ENCODE results near the gene TRAK1.

The TRAK1 gene

DNA sequence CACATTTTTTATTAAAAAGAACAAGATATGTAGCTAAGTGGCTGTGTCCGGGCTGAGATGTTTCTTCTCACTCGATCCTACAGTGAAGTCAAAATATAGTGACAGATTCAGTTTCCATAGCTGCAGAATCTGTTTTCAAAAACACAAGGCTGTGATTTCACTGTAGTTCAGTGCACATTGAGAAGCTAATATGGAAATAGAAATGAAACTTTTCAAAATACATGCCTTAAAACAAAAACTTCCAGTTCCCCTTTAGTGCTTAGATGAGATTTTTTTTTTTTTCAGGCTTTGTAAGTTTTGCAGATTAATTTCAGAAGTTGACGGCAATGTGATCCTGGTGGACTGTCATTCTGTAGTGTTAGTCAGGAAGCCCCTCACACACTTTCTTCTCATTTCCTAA is 23.8 kb upstream of the TRAK1 start:
- no peak for TF ChIP-seq GABPA (IDR thresholded peaks at IDR 0.05; ENCODE audit: low read depth)
- TF ChIP-seq, protein P1, sequence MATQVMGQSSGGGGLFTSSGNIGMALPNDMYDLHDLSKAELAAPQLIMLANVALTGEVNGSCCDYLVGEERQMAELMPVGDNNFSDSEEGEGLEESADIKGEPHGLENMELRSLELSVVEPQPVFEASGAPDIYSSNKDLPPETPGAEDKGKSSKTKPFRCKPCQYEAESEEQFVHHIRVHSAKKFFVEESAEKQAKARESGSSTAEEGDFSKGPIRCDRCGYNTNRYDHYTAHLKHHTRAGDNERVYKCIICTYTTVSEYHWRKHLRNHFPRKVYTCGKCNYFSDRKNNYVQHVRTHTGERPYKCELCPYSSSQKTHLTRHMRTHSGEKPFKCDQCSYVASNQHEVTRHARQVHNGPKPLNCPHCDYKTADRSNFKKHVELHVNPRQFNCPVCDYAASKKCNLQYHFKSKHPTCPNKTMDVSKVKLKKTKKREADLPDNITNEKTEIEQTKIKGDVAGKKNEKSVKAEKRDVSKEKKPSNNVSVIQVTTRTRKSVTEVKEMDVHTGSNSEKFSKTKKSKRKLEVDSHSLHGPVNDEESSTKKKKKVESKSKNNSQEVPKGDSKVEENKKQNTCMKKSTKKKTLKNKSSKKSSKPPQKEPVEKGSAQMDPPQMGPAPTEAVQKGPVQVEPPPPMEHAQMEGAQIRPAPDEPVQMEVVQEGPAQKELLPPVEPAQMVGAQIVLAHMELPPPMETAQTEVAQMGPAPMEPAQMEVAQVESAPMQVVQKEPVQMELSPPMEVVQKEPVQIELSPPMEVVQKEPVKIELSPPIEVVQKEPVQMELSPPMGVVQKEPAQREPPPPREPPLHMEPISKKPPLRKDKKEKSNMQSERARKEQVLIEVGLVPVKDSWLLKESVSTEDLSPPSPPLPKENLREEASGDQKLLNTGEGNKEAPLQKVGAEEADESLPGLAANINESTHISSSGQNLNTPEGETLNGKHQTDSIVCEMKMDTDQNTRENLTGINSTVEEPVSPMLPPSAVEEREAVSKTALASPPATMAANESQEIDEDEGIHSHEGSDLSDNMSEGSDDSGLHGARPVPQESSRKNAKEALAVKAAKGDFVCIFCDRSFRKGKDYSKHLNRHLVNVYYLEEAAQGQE (IDR thresholded peaks at IDR 0.05; ENCODE audit: insufficient replicate concordance, low read depth): no peak
- peak; percentile 30; the same call in 1 of the 2 replicates for TF ChIP-seq SPI1 (IDR thresholded peaks at IDR 0.05; ENCODE audit: borderline replicate concordance, low read depth)
- no peaks in the 10 kb centered on the region for H3K27me3 ChIP-seq (ENCODE audit: insufficient read depth, poor library complexity, severe bottlenecking)
- no peak overlapping the region for H3K27ac ChIP-seq (replicated peaks)
- DNase-seq (ENCODE audit: low read depth in 1 of 2, low spot score in 1 of 2): no peak
- H3K4me3 ChIP-seq (replicated peaks; ENCODE audit: insufficient read depth, low read length): no peak overlapping the region

DNA sequence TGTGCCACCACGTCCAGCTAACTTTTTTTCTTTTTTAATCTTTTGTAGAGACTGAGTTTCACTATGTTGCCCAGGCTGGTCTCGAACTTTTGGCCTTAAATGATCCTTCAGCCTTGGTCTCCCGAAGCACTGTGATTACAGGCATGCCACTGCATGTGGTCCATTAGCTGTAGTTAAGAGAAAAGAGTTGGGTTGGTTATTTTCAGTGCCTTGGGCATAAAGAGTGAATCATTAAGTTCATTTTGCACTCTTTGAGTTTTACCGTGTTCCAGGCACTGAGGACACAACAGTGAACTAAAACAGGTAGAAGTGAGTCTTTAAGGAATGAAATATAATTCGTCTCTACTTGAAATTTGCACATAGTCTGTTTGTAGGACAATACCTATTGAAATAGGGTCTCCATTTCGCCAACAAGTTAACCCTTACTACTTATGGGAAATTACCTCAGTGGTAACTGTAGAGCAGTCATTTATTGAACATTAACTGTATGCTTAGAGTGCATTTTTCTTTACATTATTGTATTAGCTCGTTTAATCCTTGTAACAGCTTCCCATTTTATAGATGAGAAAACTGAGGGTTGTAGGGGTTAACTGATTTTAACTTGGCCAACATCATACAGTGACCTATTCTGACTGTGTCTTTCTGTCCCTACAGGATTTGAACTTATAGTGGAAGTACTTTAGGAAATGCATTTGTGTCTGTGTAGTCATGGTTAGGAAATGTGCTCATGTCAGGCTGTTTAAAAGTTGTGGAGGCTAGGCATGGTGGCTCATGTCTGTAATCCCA is 22.7 kb upstream of the TRAK1 start:
- Histone ChIP-seq H3K4me3 (replicated peaks; ENCODE audit: insufficient read depth, low read length) (no peak overlapping the region), H3K27me3 (ENCODE audit: insufficient read depth, poor library complexity, severe bottlenecking) (no peaks in the 10 kb centered on the region), H3K27ac (replicated peaks) (no peak overlapping the region)
- no peak for DNase-seq (ENCODE audit: low read depth in 1 of 2, low spot score in 1 of 2)
- TF ChIP-seq GABPA (IDR thresholded peaks at IDR 0.05; ENCODE audit: low read depth) (no peak), POLR2AphosphoS5 (IDR thresholded peaks at IDR 0.05; ENCODE audit: low read depth) (no peak), SPI1 (IDR thresholded peaks at IDR 0.05; ENCODE audit: borderline replicate concordance, low read depth) (no peak)
- TF ChIP-seq, protein P2, sequence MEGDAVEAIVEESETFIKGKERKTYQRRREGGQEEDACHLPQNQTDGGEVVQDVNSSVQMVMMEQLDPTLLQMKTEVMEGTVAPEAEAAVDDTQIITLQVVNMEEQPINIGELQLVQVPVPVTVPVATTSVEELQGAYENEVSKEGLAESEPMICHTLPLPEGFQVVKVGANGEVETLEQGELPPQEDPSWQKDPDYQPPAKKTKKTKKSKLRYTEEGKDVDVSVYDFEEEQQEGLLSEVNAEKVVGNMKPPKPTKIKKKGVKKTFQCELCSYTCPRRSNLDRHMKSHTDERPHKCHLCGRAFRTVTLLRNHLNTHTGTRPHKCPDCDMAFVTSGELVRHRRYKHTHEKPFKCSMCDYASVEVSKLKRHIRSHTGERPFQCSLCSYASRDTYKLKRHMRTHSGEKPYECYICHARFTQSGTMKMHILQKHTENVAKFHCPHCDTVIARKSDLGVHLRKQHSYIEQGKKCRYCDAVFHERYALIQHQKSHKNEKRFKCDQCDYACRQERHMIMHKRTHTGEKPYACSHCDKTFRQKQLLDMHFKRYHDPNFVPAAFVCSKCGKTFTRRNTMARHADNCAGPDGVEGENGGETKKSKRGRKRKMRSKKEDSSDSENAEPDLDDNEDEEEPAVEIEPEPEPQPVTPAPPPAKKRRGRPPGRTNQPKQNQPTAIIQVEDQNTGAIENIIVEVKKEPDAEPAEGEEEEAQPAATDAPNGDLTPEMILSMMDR (IDR thresholded peaks at IDR 0.05; ENCODE audit: insufficient read depth, low read length): no peak
- TF ChIP-seq, protein P1 (IDR thresholded peaks at IDR 0.05; ENCODE audit: insufficient replicate concordance, low read depth): no peak

DNA sequence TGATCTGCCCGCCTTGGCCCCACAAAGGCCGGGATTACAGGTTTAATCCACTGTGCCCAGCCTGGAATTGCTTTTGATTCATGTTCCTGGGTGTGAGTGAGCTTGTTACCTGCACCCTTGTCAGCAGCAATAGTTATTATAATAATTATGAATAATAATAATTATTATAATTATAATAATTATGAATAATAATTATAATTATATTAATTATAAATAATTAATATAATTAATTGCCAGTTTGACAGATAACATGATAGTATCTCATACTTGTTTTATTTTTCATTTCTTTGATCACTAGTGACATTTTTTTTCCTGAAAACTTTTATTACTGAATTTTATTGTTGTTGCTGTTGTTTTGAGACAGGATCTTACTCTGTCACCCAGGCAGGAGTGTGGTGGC is 21.1 kb upstream of the TRAK1 start:
- no peak for TF ChIP-seq POLR2AphosphoS5 (IDR thresholded peaks at IDR 0.05; ENCODE audit: low read depth)
- TF ChIP-seq, protein P2 (IDR thresholded peaks at IDR 0.05; ENCODE audit: insufficient read depth, low read length): no peak
- TF ChIP-seq, protein P1 (IDR thresholded peaks at IDR 0.05; ENCODE audit: insufficient replicate concordance, low read depth): no peak
- TF ChIP-seq GABPA (IDR thresholded peaks at IDR 0.05; ENCODE audit: low read depth): no peak
- TF ChIP-seq SPI1 (IDR thresholded peaks at IDR 0.05; ENCODE audit: borderline replicate concordance, low read depth): no peak
- no peak overlapping the region for H3K27ac ChIP-seq (replicated peaks)
- H3K4me3 ChIP-seq (replicated peaks; ENCODE audit: insufficient read depth, low read length): no peak overlapping the region
- DNase-seq (ENCODE audit: low read depth in 1 of 2, low spot score in 1 of 2): no peak
- no peaks in the 10 kb centered on the region for H3K27me3 ChIP-seq (ENCODE audit: insufficient read depth, poor library complexity, severe bottlenecking)
